HG03571 (cell line): ENCODE measurements around the gene ZDHHC21.

Source experiments
- ATAC-seq: cut with Tn5 transposase; IDR thresholded peaks from one replicate; pipeline ENCODE4 v1.9.1; 2021; ENCODE audit not compliant: unreplicated experiment

Gene ZDHHC21

DNA sequence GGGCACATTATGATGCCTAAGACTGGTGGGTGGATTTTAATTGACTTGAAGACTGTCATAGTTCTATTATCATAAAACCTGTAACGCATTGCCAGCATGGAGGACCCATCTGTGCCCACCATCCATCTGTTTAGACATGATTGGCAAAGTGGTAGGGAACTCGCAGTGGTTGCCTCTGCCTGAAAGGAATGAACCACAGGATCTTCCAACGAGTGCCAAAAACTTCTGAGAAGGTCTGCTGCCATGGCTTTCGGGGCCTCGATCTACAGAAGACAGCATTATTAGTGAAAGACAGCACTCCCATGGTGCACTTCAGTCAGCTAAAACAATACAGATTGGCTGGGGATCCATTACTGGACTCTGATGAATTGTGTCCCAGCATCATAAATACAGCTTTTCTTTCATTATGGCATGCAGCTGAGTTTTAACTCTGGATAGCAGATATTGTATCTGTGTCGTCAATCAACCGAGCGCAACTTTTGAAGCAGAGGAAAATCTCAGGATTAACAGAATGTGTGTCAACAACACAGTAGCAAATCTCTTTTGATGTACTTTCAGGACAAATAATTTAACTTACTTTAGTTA, 74.3 kb downstream of the ZDHHC21 start:
- no peak for ATAC-seq

DNA sequence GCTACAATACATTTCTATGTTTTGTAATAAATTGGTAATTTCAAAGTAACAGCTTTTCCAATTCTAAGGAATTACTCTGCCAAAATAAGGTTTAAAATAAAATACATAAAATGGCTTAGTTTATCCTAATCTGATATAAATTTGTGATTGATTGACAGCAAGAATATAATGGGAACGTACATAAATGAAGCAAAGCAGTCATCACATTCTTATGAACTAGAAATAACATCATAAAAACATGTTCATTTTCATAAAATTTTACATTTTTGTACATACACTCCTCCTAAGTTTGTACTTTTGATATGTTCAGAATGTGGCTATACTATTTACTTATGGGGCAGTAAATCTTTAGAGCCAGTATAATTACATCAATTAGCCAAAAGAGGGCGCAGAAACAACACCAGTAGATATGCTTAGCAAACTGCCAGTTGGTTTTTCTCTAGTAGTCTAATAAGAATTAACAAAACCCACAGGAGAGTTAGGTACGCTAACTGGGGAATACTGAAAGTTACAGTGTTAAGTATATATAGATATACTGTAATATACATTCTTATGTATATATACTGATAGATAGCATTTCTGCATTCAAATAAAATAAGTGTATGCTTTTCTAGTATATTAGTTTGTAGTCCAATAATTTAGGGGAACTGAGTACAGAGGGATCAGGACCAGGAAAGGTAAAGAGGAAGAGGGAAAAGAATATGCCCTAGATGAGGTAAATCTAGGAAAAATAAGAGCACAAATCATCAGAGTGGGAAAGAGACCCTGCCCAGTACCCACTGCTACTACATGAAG, 76.8 kb downstream of the ZDHHC21 start:
- ATAC-seq: no peak

DNA sequence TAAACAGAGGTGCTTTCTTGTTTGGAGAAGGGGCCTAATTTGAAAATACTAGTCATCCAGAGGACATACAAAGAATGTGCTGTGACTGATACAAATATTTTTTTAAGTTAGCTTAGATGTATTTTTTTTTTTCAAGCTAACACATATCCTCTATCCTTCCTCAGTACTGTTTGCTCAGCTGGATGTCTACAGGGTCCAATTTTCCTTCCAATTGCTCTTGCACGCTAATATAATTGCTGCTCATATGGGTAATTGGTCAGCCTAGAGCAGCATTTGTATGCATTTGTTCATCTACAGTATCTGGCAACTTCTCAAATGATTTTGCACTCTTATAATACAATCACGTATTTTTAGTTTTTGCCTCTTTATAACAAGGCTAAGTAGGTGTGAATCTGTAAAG, 84.7 kb downstream of the ZDHHC21 start:
- ATAC-seq: no peak

DNA sequence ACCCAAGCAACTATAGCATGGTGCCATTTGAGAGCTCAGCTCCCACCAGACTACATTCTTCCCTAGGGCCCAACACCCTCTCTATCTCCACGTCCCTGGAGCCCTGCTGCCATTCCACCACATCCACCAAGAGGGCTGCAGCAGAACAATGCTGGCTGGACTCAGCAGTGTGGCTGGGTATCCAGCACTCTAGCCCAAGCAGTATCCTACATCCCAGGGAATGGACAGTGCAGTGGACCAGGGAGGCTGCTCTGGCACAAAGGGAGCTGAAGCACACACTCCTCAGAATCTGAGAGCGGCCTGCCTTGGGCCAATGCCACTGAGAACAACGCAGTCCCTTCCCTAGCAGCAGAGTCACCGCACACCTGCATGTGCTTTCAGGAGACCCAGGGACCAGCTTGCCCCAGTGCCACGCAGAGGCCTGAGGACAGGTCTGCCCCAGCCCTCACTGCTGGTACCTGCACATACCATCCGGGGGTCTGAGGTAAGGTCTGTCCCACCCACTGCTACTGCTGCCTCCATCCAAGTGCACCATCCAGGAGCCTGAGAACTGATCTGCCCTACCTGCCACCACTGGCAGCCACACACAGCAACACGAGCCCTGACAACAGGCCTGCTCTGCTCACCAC, 95.9 kb downstream of the ZDHHC21 start:
- no peak for ATAC-seq

DNA sequence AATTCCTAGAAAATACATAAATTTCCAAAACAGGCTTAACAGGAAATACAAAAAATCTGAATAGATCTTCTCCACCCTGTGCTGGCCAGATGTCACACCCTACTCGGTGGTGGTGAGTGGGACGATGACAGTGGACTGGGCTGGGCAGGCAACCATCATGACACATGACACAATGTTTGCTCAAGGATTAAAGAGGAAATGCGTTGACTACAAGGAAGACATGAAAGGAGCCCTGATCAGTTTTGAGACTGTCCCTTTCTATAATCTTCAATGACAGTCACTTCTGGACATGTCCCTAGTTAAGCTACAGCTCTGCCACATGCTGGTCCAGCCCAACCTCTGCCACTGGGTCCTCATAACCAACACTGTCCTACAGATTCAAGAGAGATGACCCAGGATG, 99.8 kb downstream of the ZDHHC21 start:
- ATAC-seq: no peak

DNA sequence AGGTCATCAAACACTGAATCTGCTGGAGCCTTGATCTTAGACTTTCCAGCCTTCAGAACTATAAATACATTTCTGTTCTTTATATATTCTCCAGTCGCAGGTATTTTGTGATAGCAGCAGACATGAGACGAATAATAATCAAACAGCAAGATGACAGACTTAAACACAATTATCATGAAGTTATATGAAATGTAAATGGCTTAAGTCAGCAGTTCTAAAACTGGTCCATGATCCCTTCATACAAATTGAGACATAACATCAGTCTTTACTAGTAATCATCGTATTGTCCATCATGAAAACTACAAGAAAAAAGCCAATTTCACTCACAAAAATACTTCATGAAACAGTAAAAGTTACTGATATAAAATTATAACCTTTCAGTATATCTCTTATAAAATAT, 101.8 kb downstream of the ZDHHC21 start:
- no peak for ATAC-seq

DNA sequence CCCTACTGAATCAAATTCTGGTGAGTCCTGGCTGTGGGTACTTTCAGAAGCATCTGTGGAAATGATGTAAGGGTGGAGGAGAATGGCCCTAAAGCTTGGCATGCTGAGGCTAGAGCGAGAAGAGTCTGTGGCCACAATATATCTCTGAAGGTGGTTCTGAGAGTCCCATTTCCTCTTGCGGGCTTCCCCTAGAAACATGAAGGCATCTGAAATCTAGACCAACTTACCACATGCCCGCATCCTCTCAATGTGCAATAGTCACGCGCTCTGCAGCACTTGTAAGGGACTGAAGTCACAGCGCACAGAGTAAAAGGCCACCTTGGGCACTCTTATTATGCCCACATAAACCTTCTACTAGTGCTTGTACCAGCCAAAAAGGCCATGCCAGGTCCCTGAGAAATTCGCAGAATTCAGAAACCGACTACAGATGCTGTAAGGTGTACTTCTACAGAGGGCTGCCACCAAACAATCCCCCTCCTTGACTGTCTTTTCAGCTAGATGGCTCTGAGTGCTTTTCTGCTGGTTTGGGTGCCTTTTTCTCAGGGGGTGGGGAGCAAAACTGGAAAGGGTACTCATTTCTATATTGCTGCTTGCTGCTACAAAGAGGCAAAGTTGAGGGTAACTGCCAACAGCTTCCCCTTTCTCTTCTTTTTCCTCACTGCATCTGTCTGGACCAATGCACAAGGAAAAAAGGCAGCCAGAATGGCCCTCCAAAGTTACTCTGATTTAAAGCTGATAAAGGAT, 107.3 kb downstream of the ZDHHC21 start:
- ATAC-seq: peak; percentile 100

DNA sequence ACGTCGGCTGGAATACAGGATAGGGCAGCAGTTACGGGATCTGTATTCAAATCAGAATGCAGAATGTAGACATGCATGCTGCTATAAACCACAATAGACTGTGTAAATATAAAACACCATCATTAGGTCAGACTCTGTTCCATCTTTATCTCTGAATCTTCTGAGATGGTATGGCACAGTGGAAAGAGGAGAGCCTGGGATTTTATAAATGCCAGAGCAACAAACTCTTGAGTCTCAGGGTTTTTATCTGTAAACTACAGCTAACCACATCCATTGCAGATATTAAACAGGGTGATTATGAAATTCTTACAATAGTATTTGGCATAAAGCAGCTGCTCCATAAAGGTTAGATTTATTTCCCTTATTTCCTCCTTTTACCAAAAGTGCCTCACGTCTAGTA, 108.7 kb downstream of the ZDHHC21 start:
- ATAC-seq: no peak

DNA sequence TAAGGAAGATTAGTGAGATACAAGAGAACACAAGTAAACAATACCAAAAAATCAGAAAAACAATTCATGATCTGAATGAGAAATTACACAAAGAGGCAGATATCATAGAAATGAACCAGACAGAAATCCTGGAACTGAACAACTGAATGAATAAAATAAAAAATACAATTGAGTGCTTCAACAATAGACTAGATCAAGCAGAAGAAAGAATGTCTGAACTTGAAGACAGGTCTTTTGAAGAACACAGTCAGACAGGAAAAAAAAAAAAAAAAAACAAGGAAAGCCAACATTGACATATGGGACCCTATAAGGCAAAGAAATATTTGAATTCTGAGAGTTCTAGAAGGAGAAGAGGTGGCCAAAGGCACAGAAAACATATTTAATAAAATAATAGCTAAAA, 115.2 kb downstream of the ZDHHC21 start:
- no peak for ATAC-seq

DNA sequence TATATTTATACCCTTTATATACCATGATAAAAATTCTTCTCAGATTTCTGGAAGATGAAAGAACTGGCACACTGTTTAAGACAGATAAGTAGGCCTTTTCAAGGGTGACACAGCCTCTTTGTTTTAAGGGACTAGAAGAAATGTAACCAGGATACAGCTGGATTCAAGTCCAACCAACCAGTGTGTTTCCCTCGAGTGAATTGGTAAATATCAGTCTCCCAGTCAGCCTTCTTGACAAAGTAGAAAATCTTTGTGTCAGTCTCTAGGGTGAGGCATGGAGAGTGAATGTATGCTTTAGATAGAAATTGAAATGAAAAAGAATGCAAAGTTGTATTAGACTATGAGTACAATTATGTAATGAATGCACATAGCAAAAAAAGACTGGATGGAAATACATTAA, 119.1 kb downstream of the ZDHHC21 start:
- no peak for ATAC-seq

DNA sequence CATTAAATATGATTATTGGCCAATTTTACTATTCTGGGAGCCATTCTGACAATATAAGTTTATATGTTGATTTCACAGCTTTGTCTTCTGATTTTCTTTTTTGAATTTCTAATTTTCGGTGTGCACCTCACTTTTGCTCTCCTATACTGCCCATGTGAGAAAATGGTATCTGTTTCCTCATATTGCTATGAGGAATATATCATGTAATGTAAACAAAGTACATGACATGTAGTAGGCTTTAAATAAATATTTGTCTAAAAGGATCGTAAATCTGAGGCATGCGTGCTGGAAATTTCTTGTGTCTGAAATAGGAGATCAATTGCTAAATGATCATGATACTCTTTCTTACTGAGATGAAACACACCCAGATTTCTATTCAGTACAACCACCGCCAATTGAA, 119.9 kb downstream of the ZDHHC21 start:
- ATAC-seq: no peak

DNA sequence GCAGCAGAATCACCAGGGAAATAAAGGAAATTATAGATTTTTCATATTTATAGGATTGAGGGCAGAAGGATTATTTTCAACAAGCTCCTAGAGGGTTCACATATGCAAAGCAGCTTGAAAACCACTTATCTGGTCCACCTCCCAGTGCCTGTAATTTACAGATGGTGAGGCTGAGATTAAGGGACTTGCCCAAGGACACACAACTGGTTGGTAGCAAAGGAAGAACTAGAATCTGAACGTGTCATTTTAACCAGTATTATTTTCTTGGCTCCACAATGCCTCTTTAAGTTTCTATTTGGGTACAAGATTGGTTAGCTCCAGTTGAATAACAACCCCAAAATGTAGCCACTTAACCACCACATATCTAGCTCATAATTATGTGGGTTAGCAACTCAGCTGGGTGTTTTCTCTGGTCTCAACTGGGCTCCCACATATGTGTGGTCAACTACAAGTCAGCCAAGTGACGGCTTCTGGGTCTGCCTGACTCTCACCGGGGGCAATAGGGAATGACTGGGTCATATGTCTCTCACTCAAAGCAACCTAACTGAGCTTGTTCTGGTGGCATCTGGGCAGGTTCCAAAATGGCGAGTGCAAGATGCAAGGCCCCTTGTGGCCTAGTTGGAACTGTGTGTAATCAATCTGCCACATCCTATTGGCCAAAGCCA, 127.7 kb downstream of the ZDHHC21 start:
- no peak for ATAC-seq

DNA sequence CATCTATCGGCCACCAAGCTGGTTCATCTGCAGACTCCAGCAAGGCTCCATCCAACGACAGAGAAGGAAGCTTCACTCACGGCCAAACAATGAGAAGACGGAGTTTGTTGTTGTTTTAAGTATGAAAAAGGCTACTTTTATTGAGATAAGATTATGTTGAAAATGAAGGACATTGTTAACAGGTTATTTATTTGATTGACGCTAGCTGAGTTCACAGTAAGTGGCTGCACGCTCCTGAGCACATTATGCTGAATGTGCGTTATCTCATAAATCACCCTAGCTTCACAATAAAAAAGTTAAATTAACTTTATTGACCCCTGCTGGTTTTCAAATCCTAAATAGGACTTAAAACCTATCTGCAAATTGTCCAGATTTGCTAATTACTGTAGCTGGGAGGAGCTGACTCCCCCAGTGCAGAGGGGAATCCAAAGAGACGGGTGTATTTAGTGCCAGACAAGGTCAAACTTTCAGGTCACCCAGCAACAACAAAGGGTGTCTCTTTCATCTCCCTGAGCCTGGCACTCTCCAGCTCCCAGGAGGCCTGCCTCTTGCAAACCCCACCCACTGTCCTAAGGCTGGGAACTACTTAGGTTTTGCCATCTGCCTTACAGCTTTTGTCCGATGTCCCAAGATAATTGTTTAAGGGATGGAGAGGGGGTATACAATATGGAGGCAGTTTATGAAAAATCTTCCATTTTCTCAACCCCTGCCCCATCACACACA, 129.2 kb downstream of the ZDHHC21 start:
- ATAC-seq: no peak

DNA sequence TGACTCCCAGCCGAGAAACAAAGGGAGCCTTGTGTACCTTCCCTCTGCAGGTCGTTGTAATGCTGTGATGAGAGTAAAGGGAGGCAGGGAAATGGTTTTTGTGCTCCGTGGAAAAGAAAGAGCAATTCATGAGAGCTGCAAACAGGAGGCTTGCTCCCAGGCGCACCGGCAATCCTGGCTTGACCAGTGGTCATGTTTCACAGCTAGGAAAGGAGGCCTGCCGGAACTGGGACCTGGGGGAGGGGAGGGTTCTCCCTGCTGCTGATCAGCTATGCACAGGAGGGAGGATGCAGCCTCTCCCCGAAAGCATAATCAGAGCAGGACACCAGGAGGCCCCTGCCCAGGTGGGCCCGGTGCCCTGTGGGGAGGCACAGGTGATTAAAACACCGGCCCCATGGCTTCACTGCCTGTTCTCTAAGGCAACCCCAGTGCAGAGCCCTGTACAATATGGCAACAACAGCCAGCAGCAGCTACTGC, 131.3 kb downstream of the ZDHHC21 start:
- ATAC-seq: no peak
